HFF-Myc (cell line): ENCODE results near the gene YPEL2.

Source experiments
- DNase-seq: peaks from one replicate; pipeline ENCODE4 v3.0.0-alpha.2; 2011; ENCODE audit warnings: low read depth; ENCODE audit errors: extremely low read depth
- H3K4me3 ChIP-seq: replicated peaks from 2 replicates; pipeline ENCODE4 v1.5.1; 2011; ENCODE audit warnings: low read depth, mild to moderate bottlenecking, control low read depth, low read length
- TF ChIP-seq, protein P1 (sequence below): IDR thresholded peaks from 2 replicates; pipeline ENCODE4 v1.5.1; 2012; ENCODE audit warnings: mild to moderate bottlenecking, low read depth, low read length, control low read depth; ENCODE audit errors: missing control alignments

Gene YPEL2

GRCh38 chr17:59431601-59432000 lies 100.1 kb downstream of the YPEL2 start:
- DNase-seq: no peak
- H3K4me3 ChIP-seq: no peak overlapping the region
- TF ChIP-seq, protein P1, sequence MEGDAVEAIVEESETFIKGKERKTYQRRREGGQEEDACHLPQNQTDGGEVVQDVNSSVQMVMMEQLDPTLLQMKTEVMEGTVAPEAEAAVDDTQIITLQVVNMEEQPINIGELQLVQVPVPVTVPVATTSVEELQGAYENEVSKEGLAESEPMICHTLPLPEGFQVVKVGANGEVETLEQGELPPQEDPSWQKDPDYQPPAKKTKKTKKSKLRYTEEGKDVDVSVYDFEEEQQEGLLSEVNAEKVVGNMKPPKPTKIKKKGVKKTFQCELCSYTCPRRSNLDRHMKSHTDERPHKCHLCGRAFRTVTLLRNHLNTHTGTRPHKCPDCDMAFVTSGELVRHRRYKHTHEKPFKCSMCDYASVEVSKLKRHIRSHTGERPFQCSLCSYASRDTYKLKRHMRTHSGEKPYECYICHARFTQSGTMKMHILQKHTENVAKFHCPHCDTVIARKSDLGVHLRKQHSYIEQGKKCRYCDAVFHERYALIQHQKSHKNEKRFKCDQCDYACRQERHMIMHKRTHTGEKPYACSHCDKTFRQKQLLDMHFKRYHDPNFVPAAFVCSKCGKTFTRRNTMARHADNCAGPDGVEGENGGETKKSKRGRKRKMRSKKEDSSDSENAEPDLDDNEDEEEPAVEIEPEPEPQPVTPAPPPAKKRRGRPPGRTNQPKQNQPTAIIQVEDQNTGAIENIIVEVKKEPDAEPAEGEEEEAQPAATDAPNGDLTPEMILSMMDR: no peak

- TF ChIP-seq, protein P1: no peak
- no peak for DNase-seq
- H3K4me3 ChIP-seq: no peak overlapping the region
Observed at GRCh38 chr17:59432657-59433056, 101.2 kb downstream of the YPEL2 start.

GRCh38 chr17:59433586-59433985 lies 102.1 kb downstream of the YPEL2 start:
- no peak for DNase-seq
- TF ChIP-seq, protein P1: no peak

GRCh38 chr17:59434429-59434828 lies 103.0 kb downstream of the YPEL2 start:
- no peak overlapping the region for H3K4me3 ChIP-seq
- DNase-seq: no peak
- TF ChIP-seq, protein P1: no peak

More at GRCh38 chr17:59433586-59433985, 102.1 kb downstream of the YPEL2 start:
- no peak overlapping the region for H3K4me3 ChIP-seq

DNA sequence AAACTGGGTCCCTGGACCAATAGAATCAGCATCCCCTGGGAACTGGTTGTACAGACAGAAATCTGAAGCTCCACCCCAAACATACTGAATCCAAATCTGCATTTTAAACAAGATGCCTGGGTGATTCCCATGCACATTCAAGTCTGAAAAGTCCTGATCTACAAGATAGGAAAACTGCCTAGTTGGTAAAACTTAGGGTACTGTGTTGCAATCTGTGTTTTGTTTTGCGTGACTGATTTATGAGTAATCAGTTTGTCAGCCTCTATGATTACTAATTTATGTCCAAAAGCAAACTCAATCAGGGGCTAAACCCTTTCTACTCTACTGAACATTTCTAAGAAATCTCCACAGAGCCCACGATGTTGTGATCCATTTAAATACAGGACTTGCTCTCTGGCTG lies 103.8 kb downstream of the YPEL2 start:
- no peak for DNase-seq
- H3K4me3 ChIP-seq: no peak overlapping the region
- TF ChIP-seq, protein P1: no peak

- TF ChIP-seq, protein P1: no peak
- no peak for DNase-seq
- no peak overlapping the region for H3K4me3 ChIP-seq
Observed at GRCh38 chr17:59436900-59437299, 105.4 kb downstream of the YPEL2 start.

DNA sequence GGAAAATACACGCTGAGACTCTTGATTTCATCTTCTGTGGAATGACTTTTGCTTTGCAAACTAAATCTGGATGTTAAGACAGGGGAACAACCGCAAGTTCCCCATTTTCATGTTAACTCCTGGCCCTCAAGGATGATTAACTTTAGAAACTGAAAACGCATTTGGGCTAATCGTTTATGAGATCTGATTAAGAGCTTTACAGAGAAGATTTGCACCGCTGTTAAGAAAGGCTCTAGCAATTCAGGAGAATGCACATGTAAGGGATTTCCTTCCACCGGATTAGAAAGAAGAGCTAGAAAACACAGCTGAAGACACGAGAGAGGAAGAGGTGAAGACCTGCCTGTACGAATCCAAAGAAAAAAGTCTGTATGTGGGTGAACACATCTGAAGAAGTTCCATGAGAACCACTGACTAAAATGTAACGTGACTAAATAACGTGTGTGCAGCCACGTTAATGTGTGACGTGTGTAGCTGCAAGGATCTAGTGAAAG lies 106.4 kb downstream of the YPEL2 start:
- TF ChIP-seq, protein P1: no peak
- DNase-seq: no peak
- H3K4me3 ChIP-seq: no peak overlapping the region
